HepG2 (cell line): ENCODE results near the gene LMAN2. TPM values are rescaled to one million over a fixed set of nuclear protein-coding genes. Genes with fewer than 3 reads are reported as not detected.

Source experiments
- CENPBD1 ChIP-seq: sonication (generic); formaldehyde crosslinking; IDR thresholded peaks from 2 replicates; pipeline ENCODE4 v1.8.0; 2022; ENCODE audit warnings: missing genetic modification reagents, low read depth, mild to moderate bottlenecking, borderline replicate concordance
- FIP1L1 ChIP-seq: fragments of 200-400 bp; formaldehyde crosslinking; IDR thresholded peaks from 2 replicates; pipeline ENCODE4 v1.6.1; 2018; ENCODE audit warnings: low read depth, mild to moderate bottlenecking, low read length, moderate library complexity, borderline replicate concordance; ENCODE audit not compliant: insufficient read depth
- FOXP4 ChIP-seq: sonication (generic); formaldehyde crosslinking; IDR thresholded peaks from 2 replicates; pipeline ENCODE4 v1.4.0; 2020; ENCODE audit warnings: missing genetic modification reagents
- HOXA9 ChIP-seq: sonication (generic); formaldehyde crosslinking; IDR thresholded peaks from 2 replicates; pipeline ENCODE4 v1.8.1; 2022; ENCODE audit warnings: missing genetic modification reagents, mild to moderate bottlenecking, moderate library complexity, borderline replicate concordance
- MLXIP ChIP-seq: sonication (generic); formaldehyde crosslinking; IDR thresholded peaks from 2 replicates; pipeline ENCODE4 v1.9.0; 2021; ENCODE audit warnings: missing genetic modification reagents, borderline replicate concordance
- MXD1 ChIP-seq: sonication (generic); formaldehyde crosslinking; IDR thresholded peaks from 2 replicates; pipeline ENCODE4 v1.4.0; 2020; ENCODE audit warnings: mild to moderate bottlenecking, missing genetic modification reagents
- MZF1 ChIP-seq: sonication (generic); formaldehyde crosslinking; IDR thresholded peaks from 2 replicates; pipeline ENCODE4 v1.8.1; 2023; ENCODE audit warnings: mild to moderate bottlenecking, missing genetic modification reagents, borderline replicate concordance
- NFRKB ChIP-seq: fragments of 450-650 bp; IDR thresholded peaks from 2 replicates; pipeline ENCODE4 v1.6.1; 2017
- RAD21 ChIP-seq: fragments of 450-650 bp; formaldehyde crosslinking; IDR thresholded peaks from 2 replicates; pipeline ENCODE4 v1.5.0; 2020; ENCODE audit warnings: mild to moderate bottlenecking
- SCMH1 ChIP-seq: sonication (generic); formaldehyde crosslinking; IDR thresholded peaks from 2 replicates; pipeline ENCODE4 v1.9.0; 2021; ENCODE audit warnings: missing genetic modification reagents, mild to moderate bottlenecking, borderline replicate concordance
- TFDP2 ChIP-seq: sonication (generic); formaldehyde crosslinking; IDR thresholded peaks from 2 replicates; pipeline ENCODE4 v1.4.0; 2020; ENCODE audit warnings: missing genetic modification reagents
- ZBTB25 ChIP-seq: IDR thresholded peaks from 2 replicates; pipeline ENCODE4 v1.6.1; 2018; ENCODE audit warnings: missing genetic modification reagents
- ZBTB37 ChIP-seq: sonication (generic); formaldehyde crosslinking; IDR thresholded peaks from 2 replicates; pipeline ENCODE4 v1.4.0; 2020; ENCODE audit warnings: mild to moderate bottlenecking, missing genetic modification reagents
- ZBTB38 ChIP-seq: sonication (generic); formaldehyde crosslinking; IDR thresholded peaks from 2 replicates; pipeline ENCODE4 v1.5.1; 2020; ENCODE audit warnings: mild to moderate bottlenecking, missing genetic modification reagents
- ZNF17 ChIP-seq: sonication (generic); formaldehyde crosslinking; IDR thresholded peaks from 2 replicates; pipeline ENCODE4 v1.5.0; 2020; ENCODE audit warnings: mild to moderate bottlenecking, missing genetic modification reagents
- ZNF251 ChIP-seq: sonication (generic); formaldehyde crosslinking; IDR thresholded peaks from 2 replicates; pipeline ENCODE4 v1.9.0; 2021; ENCODE audit warnings: mild to moderate bottlenecking, missing genetic modification reagents
- ZNF576 ChIP-seq: sonication (generic); formaldehyde crosslinking; IDR thresholded peaks from 2 replicates; pipeline ENCODE4 v1.4.0; 2020; ENCODE audit warnings: mild to moderate bottlenecking, missing genetic modification reagents
- ZNF839 ChIP-seq: sonication (generic); formaldehyde crosslinking; IDR thresholded peaks from 2 replicates; pipeline ENCODE4 v1.4.0; 2020; ENCODE audit warnings: missing genetic modification reagents, mild to moderate bottlenecking, borderline replicate concordance
- polyA plus RNA-seq, 8 experiments: library from polyadenylated mRNA; depleted of rRNA in 3 of 8; stranded (reverse) in 7 of 8; unstranded in 1 of 8; fragments of >200 nt; fragmentation: Illumina TruSeq in 4 of 8; extraction: Trizol in 4 of 8; gene quantifications; 2 replicates each; pipeline versions ENCODE4 v1.2.1 to v1.2.3, GENCODE V29; 2011 to 2016; ENCODE audit warnings: low read depth in 4 of 8, missing spikeins in 1 of 8, mixed read lengths in 1 of 8; ENCODE audit not compliant: insufficient read depth in 1 of 8
- total RNA-seq, 5 experiments: library from RNA; depleted of rRNA; stranded (reverse); fragments of >200 nt; fragmentation: Illumina TruSeq; extraction: Trizol; gene quantifications; 2 replicates each; pipeline ENCODE4 v1.2.3, GENCODE V29; 2016; ENCODE audit warnings: low read depth in 1 of 5

LMAN2 gene
- total and polyA plus RNA-seq, 2 of the 13 experiments (the other 11 are each of a cell fraction or from before 2014, with no cell fraction given): 191 to 197 TPM

GRCh38 chr5:177370488-177371119, 19.1 kb upstream of the LMAN2 start (continued):
- TF ChIP-seq MLXIP (CRISPR knock-in tag): no peak
- TF ChIP-seq ZNF17 (CRISPR knock-in tag): no peak
- 0 out of 2 replicates have a peak, but pooled peaks have one; percentile 22 for TF ChIP-seq HOXA9 (CRISPR knock-in tag)
- TF ChIP-seq CENPBD1 (CRISPR knock-in tag): no peak
- TF ChIP-seq SCMH1: no peak
- peak; percentile 95 for TF ChIP-seq RAD21
- no peak for TF ChIP-seq ZNF839 (CRISPR knock-in tag)
- peak; percentile 59; the same call in 1 of the 2 replicates for TF ChIP-seq ZBTB38 (CRISPR knock-in tag)
- TF ChIP-seq ZNF576 (CRISPR knock-in tag): no peak
- peak; percentile 34; the same call in 1 of the 2 replicates for TF ChIP-seq MXD1 (CRISPR knock-in tag)
- peak; percentile 60; the same call in 1 of the 2 replicates for TF ChIP-seq FOXP4 (CRISPR knock-in tag)
- no peak for TF ChIP-seq ZNF251 (CRISPR knock-in tag)
- TF ChIP-seq ZBTB37 (CRISPR knock-in tag): no peak
- peak; percentile 80 for TF ChIP-seq TFDP2
- no peak for TF ChIP-seq NFRKB
- peak; percentile 90 for TF ChIP-seq ZBTB25
- no peak for TF ChIP-seq FIP1L1
- no peak for TF ChIP-seq MZF1
